Activated B cell treated with CpG ODN at 0.5 μM for 24 hours (primary cell): ENCODE measurements around the gene H2BK1. TPM values are rescaled to one million over a fixed set of nuclear protein-coding genes. Genes with fewer than 3 reads are reported as not detected.

Source experiments
- ATAC-seq: fragments of 200-7000 bp; cut with Tn5 transposase; one replicate; pipeline ENCODE4 v1.10.0; 2021; ENCODE audit warnings: low read depth, mild to moderate bottlenecking, moderate library complexity
- CTCF ChIA-PET: fragments of 350-600 bp; sonication (Branson Sonifier 250); formaldehyde crosslinking; loops from one replicate; lab custom pipeline; 2021; ENCODE audit warnings: antibody characterized with exemption; lab: Charles Lee
- POLR2A ChIA-PET: fragments of 350-600 bp; sonication (Branson Sonifier 250); formaldehyde crosslinking; loops from one replicate; lab custom pipeline; 2021; ENCODE audit warnings: antibody characterized with exemption; lab: Charles Lee
- DNase-seq: peaks from one replicate; pipeline ENCODE4 v3.0.0; 2022
- H3K27ac Mint-ChIP-seq: one replicate; pipeline ENCODE4 v1.8.0; 2020; ENCODE audit warnings: mixed read lengths
- H3K27me3 Mint-ChIP-seq: one replicate; pipeline ENCODE4 v1.8.0; 2021; ENCODE audit warnings: mixed read lengths
- H3K36me3 Mint-ChIP-seq: one replicate; pipeline ENCODE4 v1.8.0; 2021; ENCODE audit warnings: low read depth, mixed read lengths
- H3K4me1 Mint-ChIP-seq: one replicate; pipeline ENCODE4 v1.8.0; 2021; ENCODE audit warnings: mixed read lengths
- H3K4me3 Mint-ChIP-seq: one replicate; pipeline ENCODE4 v1.8.0; 2020; ENCODE audit warnings: mild to moderate bottlenecking, mixed read lengths
- H3K9me3 Mint-ChIP-seq: one replicate; pipeline ENCODE4 v1.8.0; 2020; ENCODE audit warnings: mixed read lengths
- CTCF ChIP-seq: fragments of 200-600 bp; IDR thresholded peaks from one replicate; pipeline ENCODE4 v1.8.0; 2022; ENCODE audit warnings: antibody characterized with exemption, mild to moderate bottlenecking
- intact Hi-C: fragments of 100-400 bp; cut with micrococcal nuclease; formaldehyde crosslinking; loops from one replicate; pipeline ENCODE4 v1.15.1; 2024
- total RNA-seq: library from RNA; stranded (reverse); gene quantifications from 2 replicates; pipeline ENCODE4 v1.2.3, GENCODE V29; 2022

H2BK1 gene
- total RNA-seq, 1 donor from 2014 or later, result 1.8 TPM

- Mint-ChIP-seq H3K36me3 (no peaks in the 10 kb centered on the region), H3K9me3 (no peaks in the 10 kb centered on the region), H3K27ac (no peak overlapping the region), H3K4me1 (peaks cover 2% of the 10 kb centered on the region), H3K27me3 (peaks cover 41% of the 10 kb centered on the region), H3K4me3 (no peak overlapping the region)
- intact Hi-C loops, result no loop called here
- DNase-seq (peak; percentile 8), ATAC-seq (no peak)
- ChIA-PET POLR2A (no interaction called here), CTCF (interaction anchor here (1.2 kb wide), 1 partner anchor 8 kb away, joined by 3 read pairs; no protein-coding TSS in a partner anchor)
- no peak for TF ChIP-seq CTCF
Observed at GRCh38 chr7:151176401-151176800, 33.9 kb downstream of the H2BK1 start.

- H3K27ac Mint-ChIP-seq, result no peak overlapping the region
- H3K36me3 Mint-ChIP-seq, result no peaks in the 10 kb centered on the region
- peaks cover 2% of the 10 kb centered on the region for H3K4me1 Mint-ChIP-seq
- H3K9me3 Mint-ChIP-seq, result no peaks in the 10 kb centered on the region
- H3K4me3 Mint-ChIP-seq, result no peak overlapping the region
- peaks cover 46% of the 10 kb centered on the region for H3K27me3 Mint-ChIP-seq
- ATAC-seq, result no peak
- peak; percentile 10 for DNase-seq
- intact Hi-C loops, result no loop called here
- no peak for TF ChIP-seq CTCF
- CTCF ChIA-PET, result no interaction called here
- POLR2A ChIA-PET, result no interaction called here
Observed at GRCh38 chr7:151175793-151176311, 34.4 kb downstream of the H2BK1 start.

- Mint-ChIP-seq H3K27ac (no peak overlapping the region), H3K36me3 (no peaks in the 10 kb centered on the region), H3K9me3 (no peaks in the 10 kb centered on the region), H3K27me3 (peaks cover 49% of the 10 kb centered on the region), H3K4me3 (no peak overlapping the region), H3K4me1 (peaks cover 2% of the 10 kb centered on the region)
- ATAC-seq (no peak), DNase-seq (no peak)
- CTCF ChIA-PET, result interaction anchor here (0.7 kb wide), 1 partner anchor 69 kb away, joined by 3 read pairs; no protein-coding TSS in a partner anchor
- TF ChIP-seq CTCF, result no peak
- POLR2A ChIA-PET, result no interaction called here
- intact Hi-C loops, result no loop called here
Observed at GRCh38 chr7:151175047-151175792, 35.1 kb downstream of the H2BK1 start.

GRCh38 chr7:151174246-151175046 is 35.8 kb downstream of the H2BK1 start:
- Mint-ChIP-seq H3K27me3 (peaks cover 52% of the 10 kb centered on the region), H3K36me3 (no peaks in the 10 kb centered on the region), H3K4me3 (no peak overlapping the region), H3K9me3 (no peaks in the 10 kb centered on the region), H3K27ac (no peak overlapping the region), H3K4me1 (peaks cover 2% of the 10 kb centered on the region)
- ChIA-PET CTCF (interaction anchor here (0.7 kb wide), 1 partner anchor 69 kb away, joined by 3 read pairs; no protein-coding TSS in a partner anchor), POLR2A (no interaction called here)
- ATAC-seq (peak; percentile 41), DNase-seq (no peak)
- no peak for TF ChIP-seq CTCF
- intact Hi-C loops, result no loop called here
